GM18519 (cell line): ENCODE results near the gene CIBAR2.

Experiments used
- ATAC-seq: cut with Tn5 transposase; IDR thresholded peaks from one replicate; pipeline ENCODE4 v1.9.1; 2021; ENCODE audit warnings: mild to moderate bottlenecking, moderate library complexity; ENCODE audit not compliant: unreplicated experiment, low FRiP score

CIBAR2 gene

GRCh38 chr16:85145188-85145587, 32.9 kb upstream of the CIBAR2 start:
- ATAC-seq, result no peak

- no peak for ATAC-seq
Observed at GRCh38 chr16:85144026-85144915, 32.0 kb upstream of the CIBAR2 start.

DNA sequence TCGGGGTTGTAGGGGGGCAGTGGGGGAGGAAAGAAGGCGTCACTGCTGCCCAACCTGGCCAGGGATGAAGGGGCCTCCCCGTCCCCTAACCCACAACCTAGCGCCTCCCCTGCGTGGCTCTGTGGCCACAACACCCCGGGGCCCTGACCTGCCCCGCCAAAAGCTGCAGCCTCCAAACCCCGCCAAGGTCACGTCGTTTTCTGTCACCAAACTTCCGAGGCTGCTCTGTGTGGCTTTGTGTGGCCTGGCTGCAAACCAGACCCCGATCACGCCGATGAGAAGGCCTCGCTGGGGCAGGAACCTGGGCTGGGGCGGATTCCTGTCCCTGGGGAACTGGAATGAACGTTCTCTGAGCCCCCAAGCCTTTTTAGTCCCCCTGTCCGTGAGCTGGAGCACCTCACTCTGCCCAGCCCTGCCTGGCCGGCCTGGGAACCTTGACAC, 30.5 kb upstream of the CIBAR2 start:
- ATAC-seq, result no peak

DNA sequence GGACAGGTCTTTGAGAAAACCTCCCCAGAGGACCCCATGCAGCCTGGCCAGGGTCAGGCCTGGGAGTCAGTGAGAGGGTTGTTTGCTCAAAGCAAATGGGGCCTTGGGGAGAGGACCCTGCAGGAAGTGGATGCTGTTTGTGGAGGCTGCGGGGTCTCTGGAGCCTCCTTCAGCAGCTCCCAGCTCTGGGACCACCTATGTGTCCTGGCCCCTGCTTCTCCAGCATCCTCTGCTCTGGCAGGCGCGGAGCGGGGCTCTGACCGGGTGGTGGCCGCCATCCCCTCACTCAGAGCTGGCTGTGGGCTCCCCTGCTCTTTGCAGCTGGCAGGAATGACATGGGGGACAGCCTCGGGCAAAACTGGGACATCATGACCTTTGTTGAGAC, 29.8 kb upstream of the CIBAR2 start:
- no peak for ATAC-seq

GRCh38 chr16:85141491-85142128, 29.3 kb upstream of the CIBAR2 start:
- ATAC-seq, result no peak

DNA sequence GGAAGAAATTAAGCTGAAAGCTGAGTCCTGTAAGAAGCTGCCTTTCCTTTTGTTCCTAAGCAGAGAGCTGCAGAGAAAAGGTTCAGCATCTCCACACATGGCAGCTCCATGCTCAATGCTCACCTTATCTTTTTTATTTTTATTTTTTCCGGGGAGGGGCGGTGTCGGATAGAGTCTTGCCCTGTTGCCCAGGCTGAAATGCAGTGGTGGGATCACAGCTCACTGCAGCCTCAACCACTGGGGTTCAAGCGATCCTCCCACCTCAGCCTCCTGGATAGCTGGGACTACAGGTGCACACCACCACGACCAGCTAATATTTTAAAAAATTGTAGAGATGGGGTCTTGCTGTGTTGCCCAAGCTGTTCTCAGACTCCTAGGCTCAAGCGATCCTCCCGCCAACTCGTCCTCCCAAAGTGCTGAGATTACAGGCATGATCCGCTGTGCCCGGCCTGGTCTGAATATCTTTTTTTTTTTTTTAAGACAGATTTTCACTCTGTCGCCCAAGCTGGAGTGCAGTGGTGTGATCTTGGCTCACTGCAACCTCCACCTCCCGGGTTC, 28.3 kb upstream of the CIBAR2 start:
- no peak for ATAC-seq

GRCh38 chr16:85139881-85140339, 27.6 kb upstream of the CIBAR2 start:
- ATAC-seq, result no peak

GRCh38 chr16:85138825-85139627, 26.8 kb upstream of the CIBAR2 start:
- no peak for ATAC-seq

DNA sequence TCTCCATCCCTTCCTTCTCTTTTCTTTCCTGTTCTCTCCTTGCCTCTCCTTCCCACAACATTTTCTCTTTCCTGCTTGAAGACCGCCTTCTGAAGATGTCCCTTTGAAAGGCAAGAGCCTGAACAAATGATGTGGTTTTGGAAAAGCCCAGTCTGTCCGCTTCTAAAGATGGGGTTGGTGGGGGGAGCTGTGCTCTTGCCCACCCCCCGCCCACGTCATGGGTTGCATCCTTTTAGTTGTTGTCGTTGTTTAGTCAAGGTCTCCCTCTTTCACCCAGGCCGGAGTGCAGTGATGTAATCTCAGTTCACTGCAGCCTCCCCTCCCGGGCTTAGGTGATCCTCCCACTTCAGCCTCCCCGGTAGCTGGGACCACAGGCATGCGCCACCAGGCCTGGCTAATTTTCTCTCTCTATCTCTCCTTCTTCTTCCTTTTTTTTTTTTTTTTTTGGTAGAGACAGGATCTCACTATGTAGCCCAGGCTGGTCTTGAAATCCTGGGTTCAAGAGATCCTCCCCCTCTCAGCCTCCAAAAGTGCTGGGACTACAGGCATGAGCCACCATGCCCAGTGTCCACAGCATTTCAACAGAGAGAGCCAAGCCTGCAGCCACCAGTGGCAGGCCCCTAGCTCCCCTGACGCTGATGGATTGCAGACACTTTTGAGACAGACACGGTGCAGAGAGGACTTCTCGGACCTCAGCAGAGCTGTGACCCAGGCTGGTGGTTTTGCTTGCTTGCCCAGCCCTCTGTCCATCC, 26.0 kb upstream of the CIBAR2 start:
- ATAC-seq, result no peak

GRCh38 chr16:85137323-85138072, 25.2 kb upstream of the CIBAR2 start:
- no peak for ATAC-seq

DNA sequence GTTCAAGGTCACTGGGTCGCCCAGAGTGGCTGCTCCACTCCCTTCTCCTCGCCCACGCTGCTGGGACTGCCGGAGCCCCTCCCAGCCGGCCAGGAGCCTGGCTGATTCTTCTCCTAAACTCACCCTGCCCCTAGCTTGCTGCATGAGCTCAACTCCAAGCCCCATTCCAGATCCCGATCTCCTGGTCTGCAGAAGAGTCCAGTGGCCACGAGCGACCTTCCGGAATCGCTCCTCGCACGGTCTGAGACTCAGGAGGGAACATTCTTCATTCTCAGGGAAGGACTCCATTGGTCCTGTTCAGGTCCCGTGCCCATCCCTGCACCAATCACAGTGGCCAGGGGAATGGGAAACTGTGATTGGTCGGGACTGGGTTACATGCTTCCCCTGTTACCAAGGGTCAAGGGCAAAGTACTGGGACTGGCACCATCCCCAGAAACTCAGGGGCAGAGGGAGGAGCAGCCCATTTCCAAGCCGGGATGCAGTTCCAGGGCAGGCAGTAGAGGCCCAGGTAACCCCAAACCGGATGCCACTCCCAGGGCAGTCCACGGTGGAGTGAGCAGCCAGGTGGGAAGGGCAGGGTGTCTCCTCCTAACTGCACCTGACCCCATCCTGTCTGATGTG, 24.5 kb upstream of the CIBAR2 start:
- no peak for ATAC-seq

DNA sequence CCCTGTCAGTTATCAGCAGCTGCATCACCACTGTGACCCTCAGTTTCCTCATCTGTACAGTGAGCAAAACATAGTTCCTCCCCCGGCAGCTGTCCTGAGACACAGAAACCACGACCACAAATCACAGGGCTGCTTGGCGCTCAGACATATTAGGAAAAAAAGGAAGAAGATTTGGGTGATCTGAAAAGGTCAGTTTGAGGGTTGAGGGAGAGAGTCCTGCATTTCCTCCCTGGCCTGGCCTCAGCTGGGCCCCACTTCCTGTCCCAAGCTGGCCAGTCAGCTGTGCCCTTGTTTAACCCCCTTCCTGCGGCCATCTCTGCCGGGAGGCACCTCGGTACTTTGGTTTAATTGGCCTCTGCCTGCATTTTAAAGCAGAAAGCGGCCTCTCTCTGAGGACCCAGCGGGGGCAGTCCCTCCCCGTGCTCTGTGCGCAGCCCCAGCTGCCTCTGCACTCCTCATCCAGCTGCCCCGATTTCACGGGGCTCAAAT, 24.0 kb upstream of the CIBAR2 start:
- no peak for ATAC-seq

DNA sequence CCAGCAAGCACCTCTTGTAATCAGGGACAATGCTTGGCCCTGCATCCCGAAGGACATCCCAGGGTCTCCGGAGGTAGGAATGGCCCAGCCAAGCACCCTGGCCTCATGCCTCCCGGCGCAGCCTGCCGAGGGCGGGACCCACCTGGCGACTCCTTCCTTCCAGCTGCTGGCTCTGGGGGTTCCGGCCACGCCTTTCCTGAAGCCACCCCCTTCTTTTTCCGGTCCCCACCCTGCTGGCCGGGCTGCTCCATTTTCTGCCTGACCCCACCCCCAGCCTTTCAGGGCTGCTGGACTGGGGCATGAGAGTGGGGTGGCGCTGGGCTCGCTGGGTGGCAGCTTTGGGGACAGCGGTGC, 22.5 kb upstream of the CIBAR2 start:
- no peak for ATAC-seq

- no peak for ATAC-seq
Observed at GRCh38 chr16:85134076-85134788, 22.0 kb upstream of the CIBAR2 start.

DNA sequence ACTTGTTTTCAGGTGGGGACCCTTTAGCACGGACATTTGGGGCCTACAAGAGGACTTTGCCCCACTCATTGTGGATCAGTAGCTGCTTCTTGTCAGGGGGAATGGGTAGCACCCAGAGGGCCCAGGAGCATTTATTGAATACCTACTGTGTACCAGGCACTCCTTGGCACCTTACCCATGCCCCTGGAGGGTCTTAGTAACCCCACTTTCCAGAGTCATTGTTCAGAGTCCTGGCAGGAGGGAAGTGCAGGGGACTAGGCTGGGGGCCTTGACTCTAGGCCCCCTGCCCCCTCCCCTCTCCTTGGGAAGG, 21.0 kb upstream of the CIBAR2 start:
- no peak for ATAC-seq

DNA sequence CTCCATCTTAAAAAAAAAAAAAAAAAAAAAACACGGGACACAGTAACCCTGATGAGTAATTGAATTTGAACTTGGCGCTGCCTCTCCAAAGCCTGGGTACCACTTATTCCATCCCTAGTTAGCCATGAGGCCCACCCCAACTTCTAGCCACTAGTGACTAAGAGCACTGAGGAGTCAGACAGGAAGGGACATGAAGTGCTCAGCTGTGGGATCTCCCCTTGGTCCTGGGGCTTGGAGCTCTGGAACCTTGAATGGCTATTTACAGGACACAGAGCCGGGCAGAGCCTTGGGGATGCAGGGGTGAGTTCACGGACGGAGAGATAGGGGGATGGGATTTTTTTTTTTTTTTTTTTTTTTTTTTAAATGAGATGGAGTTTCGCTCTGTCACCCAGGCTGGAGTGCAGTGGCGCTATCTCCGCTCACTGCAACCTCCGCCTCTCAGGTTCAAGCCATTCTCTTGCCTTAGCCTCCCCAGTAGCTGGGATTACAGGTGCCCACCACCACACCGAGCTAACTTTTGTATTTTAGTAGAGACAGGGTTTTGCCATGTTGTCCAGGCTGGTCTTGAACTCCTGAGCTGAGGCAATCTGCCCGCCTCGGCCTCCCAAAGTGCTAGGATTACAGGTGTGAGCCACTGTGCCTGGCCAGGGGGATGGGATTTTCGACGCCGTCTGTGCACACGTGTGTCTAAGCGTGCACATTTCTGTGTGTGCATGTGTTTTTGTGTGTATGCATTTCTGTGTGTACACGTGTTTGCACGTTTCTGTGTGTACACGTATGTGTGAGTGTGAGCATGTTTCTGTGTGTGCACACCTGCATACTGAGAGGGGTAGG, 20.4 kb upstream of the CIBAR2 start:
- no peak for ATAC-seq

GRCh38 chr16:85130705-85131028, 18.4 kb upstream of the CIBAR2 start:
- ATAC-seq, result no peak
